GM18873 (cell line): ENCODE results near the gene GRIP1.
"Not testable (repeated sequence)": the region's sequence is repeated elsewhere in the genome, so short reads cannot be mapped to it uniquely, and the experiment has no call there.

ENCODE experiments used
- ATAC-seq: cut with Tn5 transposase; IDR thresholded peaks from one replicate; pipeline ENCODE4 v1.9.1; 2021; ENCODE audit warnings: mild to moderate bottlenecking, moderate library complexity, moderate number of reproducible peaks; ENCODE audit not compliant: unreplicated experiment, low FRiP score

Gene GRIP1

GRCh38 chr12:66548338-66549049 lies 130.4 kb downstream of the GRIP1 start:
- no peak for ATAC-seq

DNA sequence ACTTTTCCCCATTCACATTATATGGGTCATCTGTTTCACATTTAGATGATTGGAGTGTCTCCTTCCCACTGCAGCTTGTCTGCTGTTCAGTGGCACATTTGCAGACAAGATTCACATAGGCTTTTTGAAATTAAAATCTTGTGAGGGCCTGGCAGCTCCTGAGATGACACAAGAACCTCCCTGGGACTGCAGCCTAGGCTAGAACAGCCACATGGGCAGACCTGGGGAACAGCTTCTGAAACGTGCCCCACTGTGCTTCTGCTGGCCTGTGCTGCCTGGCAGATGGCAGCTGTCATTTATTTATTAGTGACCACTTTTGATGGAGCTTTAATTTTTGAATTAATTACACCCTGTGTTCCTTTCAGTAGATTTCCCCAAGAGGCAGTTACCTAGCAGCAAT lies 137.4 kb downstream of the GRIP1 start:
- ATAC-seq, result no peak

DNA sequence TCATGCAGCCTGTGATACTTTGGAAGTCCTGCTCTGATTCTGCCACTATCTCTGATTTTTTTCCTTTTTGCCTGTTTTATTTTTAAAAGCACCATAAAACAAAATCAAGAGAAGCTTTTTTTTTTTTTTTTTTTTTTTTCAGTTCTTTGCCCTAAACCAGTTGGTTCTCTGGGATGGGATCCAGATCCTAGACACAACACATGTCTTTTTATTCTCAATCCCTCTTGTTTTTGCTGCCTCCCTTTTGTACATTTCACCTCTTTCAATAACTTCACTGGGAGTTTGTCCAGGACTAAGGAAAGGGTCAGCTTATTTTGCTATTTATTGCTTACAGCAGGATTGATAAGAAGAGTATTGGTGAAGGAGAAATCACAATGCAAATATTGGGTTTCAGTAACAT lies 139.4 kb downstream of the GRIP1 start:
- no peak for ATAC-seq

DNA sequence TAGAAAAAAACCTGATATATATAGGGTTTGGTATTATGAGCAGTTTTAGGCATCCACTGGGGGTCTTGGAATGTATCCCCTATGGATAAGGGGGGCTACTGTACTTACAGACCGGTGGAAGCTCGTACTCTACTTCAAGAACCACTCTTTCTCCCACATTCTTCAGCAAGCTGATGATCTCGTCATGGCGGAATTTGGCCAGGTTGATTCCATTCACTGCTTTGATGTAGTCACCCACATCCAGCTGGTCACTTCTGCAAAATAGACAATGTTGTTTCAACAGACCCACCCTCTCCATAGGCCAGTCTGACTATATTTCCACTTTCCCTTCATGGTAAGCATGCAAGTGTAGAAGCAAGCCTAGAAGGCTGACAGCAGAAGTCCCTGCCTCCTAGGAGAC lies 139.9 kb downstream of the GRIP1 start:
- ATAC-seq, result no peak

DNA sequence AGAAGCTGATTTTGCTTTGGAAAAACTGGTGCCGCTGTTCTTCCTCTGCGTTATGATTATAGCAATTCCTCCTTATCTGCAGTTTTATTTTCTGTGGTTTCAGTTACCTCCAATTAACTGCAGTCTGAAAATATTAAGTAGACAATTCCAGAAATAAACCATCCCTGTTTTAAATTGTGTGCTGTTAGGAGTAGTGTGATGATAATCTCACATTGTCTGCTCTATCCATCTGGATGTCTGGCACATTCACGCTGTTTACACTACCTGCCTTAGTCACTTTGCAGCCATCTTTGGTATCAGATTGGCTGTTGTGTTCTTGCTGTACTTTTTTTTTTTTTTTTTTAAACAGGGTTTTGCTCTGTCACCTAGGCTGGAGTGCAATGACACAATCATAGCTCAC lies 141.0 kb downstream of the GRIP1 start:
- no peak for ATAC-seq

DNA sequence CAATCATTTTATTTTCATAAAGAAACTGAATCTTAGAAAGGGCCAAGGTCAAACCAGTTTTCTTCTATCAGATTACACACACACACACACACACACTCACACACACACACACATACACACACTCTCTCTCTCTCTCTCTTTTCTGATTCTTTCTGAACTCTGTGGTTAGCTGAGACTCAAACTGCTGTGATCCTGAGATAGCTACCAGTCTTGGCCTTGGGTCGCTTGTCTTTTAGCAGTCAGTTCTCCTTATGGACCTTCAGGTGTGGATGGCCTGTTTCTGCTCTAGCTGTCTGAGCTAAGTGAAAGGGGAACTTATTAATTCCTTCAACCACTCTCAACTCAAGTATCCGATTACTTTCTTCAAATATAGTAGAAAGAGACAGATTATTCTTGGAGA lies 145.1 kb downstream of the GRIP1 start:
- ATAC-seq, result no peak

DNA sequence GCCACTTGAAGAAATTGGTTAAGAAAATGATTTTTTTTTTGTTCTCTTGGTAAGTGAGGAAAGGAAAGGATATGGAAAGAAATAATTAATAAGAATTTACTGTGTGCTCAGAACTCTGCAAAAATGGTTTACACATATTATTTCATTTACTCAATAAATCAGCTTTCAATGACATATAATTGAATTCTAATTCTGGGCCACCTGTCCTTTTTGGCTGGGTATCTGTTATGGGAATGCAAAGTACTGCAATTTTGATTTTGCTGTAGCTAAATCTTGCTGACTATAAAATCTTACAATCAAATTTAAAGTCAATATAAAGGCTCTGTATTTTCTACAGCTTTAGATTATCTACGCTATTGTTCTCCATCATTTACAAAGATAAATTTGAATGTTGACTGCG lies 147.1 kb downstream of the GRIP1 start:
- no peak for ATAC-seq

DNA sequence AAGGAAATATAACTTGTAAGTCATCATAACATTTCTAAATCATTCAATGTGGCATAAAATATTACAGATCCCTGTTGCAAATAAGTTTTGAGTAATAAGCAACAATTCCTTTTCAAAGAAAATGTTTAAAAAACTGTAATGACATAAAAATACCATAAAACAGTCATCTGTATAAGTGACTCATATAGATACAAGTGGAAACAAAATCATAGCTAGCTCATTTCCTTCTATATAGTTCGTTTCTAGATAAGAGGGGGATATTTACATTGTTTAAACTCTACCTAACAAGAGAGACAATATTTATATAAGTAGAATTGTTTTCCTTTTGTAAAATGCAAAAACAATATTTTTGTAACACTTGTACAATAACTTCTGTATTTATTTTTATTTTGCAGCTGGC lies 148.9 kb downstream of the GRIP1 start:
- ATAC-seq, result no peak

DNA sequence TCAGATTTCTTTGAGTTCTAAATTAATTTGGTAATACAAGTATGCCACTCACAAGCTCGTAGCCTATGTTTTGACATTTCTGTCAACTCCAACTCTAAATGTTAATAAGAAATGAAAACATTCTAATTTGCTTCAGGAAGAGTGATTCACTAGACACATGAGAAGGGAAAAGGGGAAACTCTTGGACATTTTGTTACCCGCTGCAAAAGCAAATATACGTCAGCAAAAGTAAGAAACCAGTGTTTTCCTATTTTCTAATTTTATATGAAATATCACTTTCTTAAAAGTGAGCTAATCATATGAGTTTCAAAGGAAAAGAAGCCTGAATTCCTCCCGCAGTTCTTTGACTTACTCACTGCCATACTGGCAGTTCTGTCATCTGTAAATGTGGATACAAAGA lies 162.3 kb downstream of the GRIP1 start:
- no peak for ATAC-seq

DNA sequence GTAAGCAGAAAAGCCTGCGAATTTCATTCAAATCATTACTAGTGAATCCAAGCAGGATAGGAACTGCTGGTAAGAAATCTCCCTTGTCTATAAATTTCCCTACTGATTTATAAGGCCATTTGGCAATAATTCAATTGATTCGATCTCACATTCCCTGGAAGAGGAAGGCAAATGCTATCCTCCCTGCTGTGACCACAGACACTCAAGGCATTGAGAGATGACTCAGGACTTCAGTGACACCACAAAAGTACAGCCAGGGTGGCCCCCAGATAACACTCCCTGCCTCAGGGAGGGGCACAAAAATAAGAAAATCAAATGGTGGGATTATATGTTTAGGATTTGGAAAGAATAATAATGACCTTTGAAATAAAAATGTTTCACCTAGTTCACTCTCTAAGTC lies 162.7 kb downstream of the GRIP1 start:
- ATAC-seq, result no peak

GRCh38 chr12:66514581-66514980 lies 164.3 kb downstream of the GRIP1 start:
- ATAC-seq, result no peak

DNA sequence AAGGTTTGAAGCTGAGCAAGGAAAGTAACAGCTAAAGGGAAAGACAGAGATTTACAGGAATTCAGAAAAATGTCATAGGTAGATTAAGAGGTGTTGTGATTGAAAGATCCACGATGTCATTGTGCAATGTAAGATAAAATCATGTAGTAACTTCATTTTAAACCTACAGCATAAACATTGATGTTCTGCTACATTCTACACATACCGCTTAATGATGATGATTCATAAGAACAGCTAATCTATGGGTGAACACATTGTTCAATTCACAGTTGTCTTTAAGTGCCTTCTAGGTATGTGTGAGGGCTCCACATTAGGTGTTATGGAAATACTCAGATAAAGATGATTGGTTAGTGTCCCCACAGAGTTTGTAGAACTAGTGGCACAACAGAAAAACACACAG lies 170.9 kb downstream of the GRIP1 start:
- ATAC-seq, result no peak

DNA sequence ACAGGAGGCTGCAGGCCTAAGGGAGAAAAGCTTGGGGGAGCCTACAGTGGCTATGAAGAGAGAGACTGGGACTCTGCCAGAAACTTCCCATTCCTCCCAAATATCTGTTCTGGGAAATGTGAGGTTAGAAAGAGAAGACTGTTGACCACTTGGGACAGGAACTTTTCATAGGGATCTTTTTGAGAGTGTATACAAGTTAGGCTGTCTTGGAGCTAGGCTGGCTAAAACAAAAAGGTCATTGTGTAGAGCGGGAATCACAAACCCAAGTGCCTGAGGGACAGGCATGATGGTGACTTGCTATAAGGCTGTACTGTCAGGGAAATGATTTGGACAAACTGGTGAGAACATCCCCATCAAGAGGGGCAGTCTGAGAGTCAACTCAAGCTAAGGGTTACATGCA lies 175.1 kb downstream of the GRIP1 start:
- no peak for ATAC-seq

- no peak for ATAC-seq
Measured at GRCh38 chr12:66502911-66503310, 176.0 kb downstream of the GRIP1 start.

DNA sequence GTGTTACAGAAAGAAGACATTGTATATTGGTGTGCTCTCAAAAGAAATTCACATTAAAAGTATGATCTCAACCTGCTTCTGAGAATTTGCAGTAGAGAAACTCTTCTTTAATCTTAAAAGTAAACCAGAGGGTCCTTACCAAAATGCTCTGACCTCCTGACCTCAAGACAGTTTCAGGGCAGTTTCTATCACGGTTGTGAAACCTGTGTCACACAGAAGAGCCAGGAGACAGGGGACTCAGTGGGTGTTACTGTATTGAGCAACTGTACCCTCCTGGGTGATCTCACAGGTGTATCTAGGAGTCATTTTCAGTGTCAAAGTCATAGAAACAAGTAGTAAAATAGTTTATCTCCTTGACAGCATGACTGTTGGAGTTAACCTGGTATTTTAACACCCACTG lies 178.0 kb downstream of the GRIP1 start:
- ATAC-seq, result peak; percentile 73

GRCh38 chr12:66500091-66500490 lies 178.8 kb downstream of the GRIP1 start:
- ATAC-seq, result no peak

- ATAC-seq, result no peak
Measured at GRCh38 chr12:66499000-66499399, 179.9 kb downstream of the GRIP1 start.

- ATAC-seq, result not testable (repeated sequence)
Measured at GRCh38 chr12:66498059-66498458, 180.8 kb downstream of the GRIP1 start.

- no peak for ATAC-seq
Measured at GRCh38 chr12:66497008-66497897, 181.6 kb downstream of the GRIP1 start.

- ATAC-seq, result no peak
Measured at GRCh38 chr12:66496595-66496994, 182.3 kb downstream of the GRIP1 start.

- ATAC-seq, result no peak
Measured at GRCh38 chr12:66495709-66496108, 183.2 kb downstream of the GRIP1 start.

- no peak for ATAC-seq
Measured at GRCh38 chr12:66493819-66494218, 185.1 kb downstream of the GRIP1 start.
